GOT3 (cell line): ENCODE measurements around the gene MBOAT7.
"Not testable (repeated sequence)": the region's sequence is repeated elsewhere in the genome, so short reads cannot be mapped to it uniquely, and the experiment has no call there.

Experiments
- DNase-seq: peaks from one replicate; lab custom pipeline; 2025; ENCODE audit warnings: mixed read lengths; lab: John Stamatoyannopoulos, UW

Gene MBOAT7

GRCh38 chr19:54209058-54209810 lies 19.9 kb upstream of the MBOAT7 start:
- no peak for DNase-seq

- DNase-seq = no peak
These were observed 19.3 kb upstream of the MBOAT7 start for GRCh38 chr19:54208784-54209057.

- no peak for DNase-seq
These were observed 18.8 kb upstream of the MBOAT7 start for GRCh38 chr19:54207983-54208783.

- no peak for DNase-seq
These were observed 18.2 kb upstream of the MBOAT7 start for GRCh38 chr19:54207676-54207982.

GRCh38 chr19:54207193-54207592 lies 17.8 kb upstream of the MBOAT7 start:
- not testable (repeated sequence) for DNase-seq

GRCh38 chr19:54206831-54207177 lies 17.4 kb upstream of the MBOAT7 start:
- no peak for DNase-seq

GRCh38 chr19:54206030-54206830 lies 16.9 kb upstream of the MBOAT7 start:
- DNase-seq = no peak

- DNase-seq = no peak
These were observed 15.5 kb upstream of the MBOAT7 start for GRCh38 chr19:54204767-54205468.

GRCh38 chr19:54203151-54203611 lies 13.8 kb upstream of the MBOAT7 start:
- DNase-seq = no peak

- no peak for DNase-seq
These were observed 12.6 kb upstream of the MBOAT7 start for GRCh38 chr19:54201980-54202379.

- no peak for DNase-seq
These were observed 11.9 kb upstream of the MBOAT7 start for GRCh38 chr19:54201172-54201701.

GRCh38 chr19:54199401-54199800 lies 10.0 kb upstream of the MBOAT7 start:
- no peak for DNase-seq

GRCh38 chr19:54197121-54197520 lies 7.7 kb upstream of the MBOAT7 start:
- DNase-seq = no peak

GRCh38 chr19:54196536-54196935 lies 7.2 kb upstream of the MBOAT7 start:
- no peak for DNase-seq

- DNase-seq = not testable (repeated sequence)
These were observed 5.1 kb upstream of the MBOAT7 start for GRCh38 chr19:54194463-54194862.

- DNase-seq = no peak
These were observed 3.6 kb upstream of the MBOAT7 start for GRCh38 chr19:54193011-54193410.

- DNase-seq = no peak
These were observed 2.6 kb upstream of the MBOAT7 start for GRCh38 chr19:54191811-54192453.

- peak; percentile 78 for DNase-seq
These were observed 1.8 kb upstream of the MBOAT7 start, which contains the start of gene TSEN34 for GRCh38 chr19:54191011-54191810. TSEN34 (plus strand) TSS chr19:54191308; CDS start chr19:54191365, 57 bp downstream.

GRCh38 chr19:54190503-54191010 lies 1.2 kb upstream of the MBOAT7 start:
- peak; percentile 99 for DNase-seq
